GM12864 (cell line): ENCODE data around the gene TCF12.
"Not testable (repeated sequence)": the region's sequence is repeated elsewhere in the genome, so short reads cannot be mapped to it uniquely, and the experiment has no call there.

ENCODE experiments used
- DNase-seq: peaks from one replicate; pipeline ENCODE4 v3.0.0-alpha.2; 2011; ENCODE audit warnings: low read depth
- H3K4me3 ChIP-seq: 2 replicates; pipeline ENCODE4 v1.5.1; 2011; ENCODE audit warnings: mild to moderate bottlenecking, low read depth, low read length, control low read depth
- CTCF ChIP-seq: IDR thresholded peaks from 2 replicates; pipeline ENCODE4 v1.5.1; 2011; ENCODE audit warnings: low read depth, mild to moderate bottlenecking, moderate library complexity, low read length, control low read depth, inconsistent platforms; ENCODE audit errors: missing control alignments

TCF12 gene

GRCh38 chr15:56950979-56951378 is 32.5 kb downstream of the TCF12 start:
- TF ChIP-seq CTCF = no peak
- DNase-seq = peak; percentile 59
- no peak overlapping the region for H3K4me3 ChIP-seq

GRCh38 chr15:56953790-56954189 is 35.3 kb downstream of the TCF12 start:
- no peak overlapping the region for H3K4me3 ChIP-seq
- TF ChIP-seq CTCF = no peak
- DNase-seq = no peak

GRCh38 chr15:56955011-56955410 is 36.6 kb downstream of the TCF12 start:
- not testable (repeated sequence) for H3K4me3 ChIP-seq, DNase-seq

GRCh38 chr15:56956538-56956937 is 38.1 kb downstream of the TCF12 start:
- TF ChIP-seq CTCF = no peak
- no peak overlapping the region for H3K4me3 ChIP-seq
- DNase-seq = no peak

- no peak for TF ChIP-seq CTCF
- no peak for DNase-seq
- no peak overlapping the region for H3K4me3 ChIP-seq
Observed at GRCh38 chr15:56957812-56958406, 39.5 kb downstream of the TCF12 start.

- no peak overlapping the region for H3K4me3 ChIP-seq
- DNase-seq = no peak
- TF ChIP-seq CTCF = no peak
Observed at GRCh38 chr15:56959318-56959648, 40.8 kb downstream of the TCF12 start.

- TF ChIP-seq CTCF = no peak
- no peak overlapping the region for H3K4me3 ChIP-seq
- no peak for DNase-seq
Observed at GRCh38 chr15:56960116-56960515, 41.7 kb downstream of the TCF12 start.
